GM21360 (cell line): ENCODE measurements around the gene DPCD.

Experiments
- ATAC-seq: cut with Tn5 transposase; IDR thresholded peaks from one replicate; pipeline ENCODE4 v1.9.1; 2021; ENCODE audit warnings: mild to moderate bottlenecking, moderate library complexity; ENCODE audit not compliant: unreplicated experiment

The DPCD gene

DNA sequence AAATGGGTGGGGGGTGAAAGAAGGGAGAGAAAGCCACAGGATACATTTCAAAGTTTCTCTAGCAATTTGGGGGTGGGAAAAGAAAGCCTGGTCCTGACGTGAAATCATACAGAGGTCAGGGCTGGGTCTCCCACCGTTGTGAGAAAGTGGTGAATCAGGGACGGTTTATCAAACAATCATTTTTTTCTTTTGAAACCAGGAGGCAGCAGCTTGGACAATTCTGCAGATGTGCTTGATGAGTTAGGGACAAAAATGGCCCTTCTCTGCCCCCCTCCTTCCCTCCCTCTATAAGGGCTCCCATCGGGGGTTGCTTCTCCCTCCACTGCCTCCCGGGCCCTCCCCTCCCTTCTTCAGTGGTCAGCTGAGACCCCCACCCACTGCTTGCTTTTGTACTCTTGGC lies 63.2 kb downstream of the DPCD start:
- ATAC-seq = no peak

DNA sequence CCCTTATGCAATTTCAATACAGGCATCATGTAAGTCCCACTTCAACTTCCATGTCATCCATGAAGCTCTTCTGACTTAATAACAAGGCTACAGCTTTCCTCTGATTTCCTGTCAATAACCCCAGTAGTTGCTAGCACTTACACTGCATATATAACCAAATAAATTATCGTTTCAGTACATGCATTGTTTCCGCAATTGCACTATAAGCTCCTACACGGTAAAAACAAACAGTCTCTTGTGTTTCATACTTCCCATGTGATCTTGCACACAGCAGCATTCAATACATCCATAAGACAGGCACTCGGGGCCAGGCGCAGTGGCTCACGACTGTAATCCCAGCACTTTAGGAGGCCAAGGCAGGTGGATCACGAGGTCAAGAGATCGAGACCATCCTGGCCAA lies 65.4 kb downstream of the DPCD start:
- no peak for ATAC-seq

DNA sequence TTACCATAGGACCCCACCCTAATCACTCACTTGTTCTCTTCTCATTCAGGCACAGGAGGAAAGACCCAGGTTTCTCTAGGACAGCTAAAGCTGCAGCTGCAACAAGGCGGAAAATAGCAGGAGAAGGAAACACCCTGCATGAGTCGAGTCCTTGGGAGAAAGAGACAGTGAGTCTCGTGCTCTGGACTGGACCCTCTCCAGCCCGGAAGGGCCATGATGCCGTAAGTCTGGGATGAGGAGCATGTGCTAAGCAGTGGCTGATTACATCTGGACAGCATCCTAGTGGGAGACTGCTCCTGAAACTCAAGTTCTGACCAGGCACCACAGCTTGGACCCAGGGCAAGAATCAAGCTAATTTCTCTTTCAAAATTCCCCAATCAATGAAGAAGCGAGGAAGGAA lies 67.4 kb downstream of the DPCD start:
- no peak for ATAC-seq

DNA sequence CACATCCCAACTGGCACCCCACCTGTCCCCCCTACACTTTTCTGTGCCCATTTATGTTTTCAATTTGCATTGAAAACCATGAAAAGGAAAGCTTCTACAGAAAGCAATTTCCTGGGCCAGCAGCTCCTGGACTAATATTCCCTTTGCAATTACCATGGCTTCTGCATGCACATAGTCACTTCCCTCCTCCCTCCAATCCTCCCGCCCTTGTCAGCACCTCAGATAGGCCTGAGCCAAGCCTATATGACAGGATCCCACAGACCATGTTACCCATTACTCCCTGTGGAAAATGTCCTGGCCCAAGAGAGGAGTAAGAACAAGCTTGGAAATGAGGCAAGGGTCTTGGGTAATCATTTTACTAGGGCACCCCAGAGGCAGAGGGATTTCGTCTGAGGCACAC lies 68.8 kb downstream of the DPCD start:
- ATAC-seq = no peak

DNA sequence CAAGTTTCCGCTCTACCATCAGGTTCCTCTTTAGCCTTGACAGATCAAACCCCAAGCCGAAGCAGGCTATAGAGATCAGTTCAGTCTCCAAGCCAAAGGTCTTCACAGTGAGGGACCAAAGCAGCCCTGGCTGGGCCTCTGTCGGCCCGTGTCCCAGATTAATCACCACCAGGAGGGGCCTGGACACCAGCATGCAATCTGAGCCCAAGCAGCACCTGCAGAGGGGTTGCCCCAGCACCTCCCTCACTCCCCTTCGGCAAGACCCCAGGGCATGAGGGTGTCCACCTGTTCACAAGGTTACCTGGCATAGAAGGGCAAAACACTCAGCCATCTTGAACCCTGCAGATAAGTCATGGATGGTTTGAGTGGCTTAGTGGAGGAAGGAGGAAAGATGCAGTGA lies 70.9 kb downstream of the DPCD start:
- ATAC-seq = no peak
